Measurements from ENCODE around the gene GPRC5A. TPM values are rescaled to one million over a fixed set of nuclear protein-coding genes. Genes with fewer than 3 reads are reported as not detected.

The GPRC5A gene
- total and polyA plus RNA-seq, 2 of the 8 experiments (the other 6 are each of a cell fraction or from before 2014, with no cell fraction given), result 1.0 to 1.4 TPM

- no peak for TF ChIP-seq CHD7 (IDR thresholded peaks at IDR 0.05; ENCODE audit: insufficient replicate concordance, low read length)
- no peak for TF ChIP-seq SP1 (IDR thresholded peaks at IDR 0.05; ENCODE audit: low read depth, low read length)
- TF ChIP-seq BRCA1 (IDR thresholded peaks at IDR 0.05; ENCODE audit: low read depth, low read length), result no peak
- TF ChIP-seq TAF7 (optimal IDR thresholded peaks at IDR 0.05; ENCODE audit: borderline replicate concordance, low read depth, low read length), result no peak
- TF ChIP-seq ATF2 (IDR thresholded peaks at IDR 0.05; ENCODE audit: low read length), result no peak
- TF ChIP-seq GABPA (IDR thresholded peaks at IDR 0.05; ENCODE audit: borderline replicate concordance, insufficient read depth, low read length), result no peak
- TF ChIP-seq HDAC2 (IDR thresholded peaks at IDR 0.05; ENCODE audit: borderline replicate concordance in 1 of 2, low read depth in 2 of 2, low read length in 2 of 2), result no peak
These were observed 12.6 kb downstream of the GPRC5A start (continued) for GRCh38 chr12:12903642-12904609.
